T-helper 22 cell (primary cell): ENCODE data around the gene CDC45.

Experiments used
- DNase-seq: peaks from one replicate; pipeline ENCODE4 v3.0.0-alpha.2; 2020; ENCODE audit warnings: low read depth

The CDC45 gene

GRCh38 chr22:19515654-19516377 is 36.1 kb downstream of the CDC45 start:
- DNase-seq, result no peak

- no peak for DNase-seq
Measured at GRCh38 chr22:19516378-19517170, 36.9 kb downstream of the CDC45 start.

DNA sequence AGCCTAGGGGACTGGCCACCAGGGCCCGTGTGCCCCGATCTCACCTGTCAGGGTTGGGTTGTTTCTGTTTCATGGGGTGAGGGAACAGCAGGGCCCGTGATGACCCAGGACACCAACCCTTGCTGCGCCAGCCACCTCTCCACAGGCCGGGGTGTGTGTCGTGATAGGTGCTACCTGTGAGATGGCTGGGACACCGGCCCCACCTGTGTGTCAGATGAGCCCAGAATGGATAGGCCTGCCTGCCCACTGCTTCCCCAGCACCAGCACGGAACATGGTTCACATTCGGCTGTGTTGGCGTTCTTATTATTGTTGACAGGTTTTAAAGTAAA is 37.4 kb downstream of the CDC45 start:
- DNase-seq, result no peak

- no peak for DNase-seq
Measured at GRCh38 chr22:19517919-19518611, 38.3 kb downstream of the CDC45 start.

DNA sequence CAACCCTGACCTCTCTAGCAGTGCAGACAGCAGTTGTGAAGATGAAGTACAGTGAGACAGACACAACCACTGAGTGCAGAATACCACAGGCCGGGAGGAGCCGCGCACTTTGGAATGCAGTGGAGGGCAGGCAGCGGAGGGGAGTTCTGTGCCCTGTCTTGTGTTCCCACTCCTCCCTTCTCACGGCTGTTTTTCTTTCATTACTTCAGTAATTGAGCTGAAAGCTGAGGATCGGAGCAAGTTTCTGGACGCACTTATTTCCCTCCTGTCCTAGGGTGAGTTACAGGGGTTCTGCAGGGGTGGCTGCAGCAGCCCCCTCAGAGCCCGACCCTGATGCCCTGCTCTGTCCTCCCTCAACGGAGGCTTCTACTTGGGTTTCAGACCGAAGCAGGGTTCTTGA is 38.9 kb downstream of the CDC45 start:
- DNase-seq, result no peak

DNA sequence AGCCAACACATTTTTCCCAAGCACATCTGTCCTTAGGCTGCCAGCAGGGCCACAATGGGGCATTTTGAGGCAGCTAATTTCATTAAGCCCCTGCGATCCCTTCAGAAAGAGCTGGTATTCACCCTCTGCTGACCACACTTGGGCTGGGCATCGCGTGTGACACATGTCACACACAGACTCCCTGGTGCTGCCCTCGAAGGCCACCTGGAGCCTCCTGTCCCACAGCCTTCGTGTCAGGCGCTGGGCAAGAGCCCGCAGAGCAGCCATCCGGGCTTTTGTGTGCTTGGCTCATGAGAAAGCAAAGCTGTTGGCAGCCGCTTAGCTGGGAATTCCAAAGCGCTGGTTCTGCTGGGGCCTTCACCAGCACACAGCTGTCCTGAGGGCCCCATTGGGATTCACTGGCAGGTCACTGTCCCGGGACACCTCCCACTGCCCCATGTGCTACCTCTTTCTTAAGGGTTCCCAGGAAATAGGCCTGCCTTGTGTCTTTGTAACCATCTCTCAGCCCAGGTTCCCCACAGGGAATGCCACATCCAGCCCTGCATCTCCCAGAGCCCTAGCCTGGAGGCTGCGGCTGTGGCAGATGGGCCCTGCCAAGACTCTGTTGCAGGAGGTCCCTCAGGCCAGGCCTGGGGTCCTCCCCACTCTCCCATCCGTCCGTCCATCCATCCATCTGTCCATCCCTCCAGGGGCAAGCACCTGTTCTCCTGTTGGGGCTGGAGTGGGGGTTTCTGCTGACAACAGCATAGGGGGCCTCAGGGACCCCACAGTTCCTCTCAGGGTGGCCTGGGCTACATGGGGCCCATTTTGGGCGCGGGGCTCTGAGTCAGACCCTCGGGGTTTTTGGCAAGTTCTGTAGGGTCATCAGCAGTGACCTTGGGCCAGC is 39.6 kb downstream of the CDC45 start:
- DNase-seq, result no peak

- DNase-seq, result no peak
Measured at GRCh38 chr22:19520007-19520406, 40.3 kb downstream of the CDC45 start.

- no peak for DNase-seq
Measured at GRCh38 chr22:19520566-19521305, 41.0 kb downstream of the CDC45 start.

- DNase-seq, result no peak
Measured at GRCh38 chr22:19522190-19522880, 42.6 kb downstream of the CDC45 start.

- no peak for DNase-seq
Measured at GRCh38 chr22:19522881-19523239, 43.1 kb downstream of the CDC45 start.

- no peak for DNase-seq
Measured at GRCh38 chr22:19523240-19524169, 43.8 kb downstream of the CDC45 start.

GRCh38 chr22:19524170-19525115 is 44.7 kb downstream of the CDC45 start, which contains the start of gene CLDN5:
Gene CLDN5 (minus strand): TSS chr22:19524410. CDS start chr22:19524255, 155 bp downstream.
- no peak for DNase-seq

DNA sequence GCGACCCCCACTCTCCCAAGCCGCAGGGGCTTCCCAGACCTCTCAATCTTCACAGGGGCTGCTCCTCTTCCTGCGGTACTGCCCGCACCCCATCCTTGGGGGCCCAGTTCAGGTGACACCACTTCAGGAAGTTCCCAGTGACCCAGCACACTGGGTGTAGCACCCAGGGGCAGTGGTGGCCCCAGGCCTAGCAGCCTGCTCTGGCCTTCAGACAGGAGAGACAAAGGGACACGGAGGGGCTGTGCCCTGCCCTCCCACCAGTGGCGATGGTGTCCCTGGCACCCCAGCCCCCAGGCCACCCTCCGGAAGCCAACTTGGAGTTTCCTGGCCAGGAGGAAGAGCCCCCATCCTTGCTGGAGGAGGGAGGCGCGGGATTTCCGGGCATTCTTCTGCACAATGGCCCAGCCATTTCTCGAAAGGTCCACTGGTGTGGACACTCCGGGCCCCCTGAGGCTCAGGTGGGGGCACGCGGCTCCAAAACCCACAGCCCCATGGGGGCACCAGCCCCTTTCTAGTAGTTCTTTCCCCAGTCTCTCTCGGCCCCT is 45.5 kb downstream of the CDC45 start:
- no peak for DNase-seq

DNA sequence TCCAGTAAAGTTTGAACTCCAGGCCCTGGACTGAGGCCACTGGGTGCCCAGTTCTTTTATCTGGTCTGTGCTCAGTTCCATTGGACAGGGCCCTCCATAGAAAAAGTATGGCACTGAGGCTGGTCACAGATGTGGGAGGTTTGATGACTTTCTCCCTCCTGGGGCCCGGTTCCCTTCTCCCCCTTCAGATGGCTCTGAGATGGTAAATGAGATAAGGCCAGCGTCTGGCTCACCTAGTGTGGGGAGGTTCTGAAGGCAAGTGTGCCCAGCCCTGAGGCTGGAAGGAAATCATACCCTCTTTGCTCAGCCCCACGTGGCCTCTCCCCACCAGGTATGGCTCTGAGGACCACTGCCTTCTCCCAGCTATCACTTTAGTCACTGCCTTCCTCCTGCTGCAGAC is 45.9 kb downstream of the CDC45 start:
- no peak for DNase-seq

DNA sequence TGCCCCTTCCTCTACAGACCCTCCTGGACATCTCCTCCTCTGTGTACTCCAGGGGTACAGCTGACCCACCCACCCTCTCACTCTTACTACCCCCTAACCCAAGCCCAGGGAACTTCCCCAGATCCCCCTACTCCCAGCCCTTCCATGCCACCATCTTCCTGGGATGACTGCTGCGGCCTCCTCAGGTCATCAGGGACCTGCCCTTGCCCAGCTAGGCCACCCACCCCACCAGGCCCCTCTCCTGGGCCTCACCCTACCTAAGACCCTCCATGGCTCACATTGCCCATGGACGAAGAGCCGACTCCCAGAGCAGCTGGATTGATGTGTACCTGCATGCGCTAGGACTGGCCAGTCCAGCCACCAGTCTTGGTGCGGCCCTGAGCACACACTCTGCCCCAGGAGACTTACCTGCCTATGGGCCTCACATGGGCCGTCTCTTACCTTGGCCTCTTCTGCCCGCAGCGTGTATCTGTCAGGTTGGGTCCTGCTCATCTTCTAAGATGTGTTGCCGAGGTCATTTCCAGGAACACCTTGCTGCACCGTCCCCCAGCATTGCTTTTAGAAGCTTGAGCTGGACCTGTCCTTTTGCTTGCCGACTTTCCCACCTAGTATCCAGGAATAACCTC is 46.5 kb downstream of the CDC45 start:
- no peak for DNase-seq

- DNase-seq, result no peak
Measured at GRCh38 chr22:19526702-19527111, 47.0 kb downstream of the CDC45 start.

- DNase-seq, result no peak
Measured at GRCh38 chr22:19527321-19527721, 47.6 kb downstream of the CDC45 start.
